ENCODE data around the gene ZCCHC4. TPM values are rescaled to one million over a fixed set of nuclear protein-coding genes. Genes with fewer than 3 reads are reported as not detected.
"Not testable (repeated sequence)": the region's sequence is repeated elsewhere in the genome, so short reads cannot be mapped to it uniquely, and the experiment has no call there.

Gene ZCCHC4
- total RNA-seq, 6 donors from 2014 or later, result 7.0 to 41.9 (median 10.6) TPM

DNA sequence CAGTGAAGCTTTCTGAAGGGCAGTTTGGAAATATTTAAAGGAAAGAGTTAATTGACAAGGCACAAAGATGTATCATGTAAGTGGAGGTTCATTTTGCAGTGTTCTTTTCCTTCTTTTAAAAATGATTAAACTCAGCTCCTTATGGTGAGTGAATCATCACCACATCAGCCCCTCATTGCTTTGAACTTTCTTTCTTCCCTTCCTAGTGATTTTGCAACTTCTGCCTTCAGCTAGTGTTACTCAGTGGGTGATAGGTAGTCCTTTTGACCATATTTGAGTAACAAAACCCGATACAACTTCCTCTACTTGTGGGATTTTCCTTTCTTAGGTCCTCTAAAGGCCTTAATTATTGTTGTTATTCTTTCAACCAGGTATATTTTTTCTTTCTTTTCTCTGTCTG is 8.2 kb downstream of the ZCCHC4 start:
- peaks cover 3 to 29% (median 8%) of the 10 kb centered on the region in 4 donors for H3K36me3 ChIP-seq
- 52 to 64% methylated on average over 1 of the region's 1 CpG for WGBS, 2 donors
- DNase-seq (no peak), ATAC-seq (ENCODE audit: low FRiP score in 2 of 2) (no peak)
- no peaks in the 10 kb centered on the region for H3K27me3 ChIP-seq
- H3K9me3 ChIP-seq, result no peaks in the 10 kb centered on the region
- H3K27ac ChIP-seq, result no peak overlapping the region
- H3K4me3 ChIP-seq, result no peak overlapping the region
- TF ChIP-seq EP300 (IDR thresholded peaks at IDR 0.05) (no peak), POLR2A (IDR thresholded peaks at IDR 0.05) (no peak), POLR2AphosphoS5 (IDR thresholded peaks at IDR 0.05) (no peak)
- TF ChIP-seq, protein P1, sequence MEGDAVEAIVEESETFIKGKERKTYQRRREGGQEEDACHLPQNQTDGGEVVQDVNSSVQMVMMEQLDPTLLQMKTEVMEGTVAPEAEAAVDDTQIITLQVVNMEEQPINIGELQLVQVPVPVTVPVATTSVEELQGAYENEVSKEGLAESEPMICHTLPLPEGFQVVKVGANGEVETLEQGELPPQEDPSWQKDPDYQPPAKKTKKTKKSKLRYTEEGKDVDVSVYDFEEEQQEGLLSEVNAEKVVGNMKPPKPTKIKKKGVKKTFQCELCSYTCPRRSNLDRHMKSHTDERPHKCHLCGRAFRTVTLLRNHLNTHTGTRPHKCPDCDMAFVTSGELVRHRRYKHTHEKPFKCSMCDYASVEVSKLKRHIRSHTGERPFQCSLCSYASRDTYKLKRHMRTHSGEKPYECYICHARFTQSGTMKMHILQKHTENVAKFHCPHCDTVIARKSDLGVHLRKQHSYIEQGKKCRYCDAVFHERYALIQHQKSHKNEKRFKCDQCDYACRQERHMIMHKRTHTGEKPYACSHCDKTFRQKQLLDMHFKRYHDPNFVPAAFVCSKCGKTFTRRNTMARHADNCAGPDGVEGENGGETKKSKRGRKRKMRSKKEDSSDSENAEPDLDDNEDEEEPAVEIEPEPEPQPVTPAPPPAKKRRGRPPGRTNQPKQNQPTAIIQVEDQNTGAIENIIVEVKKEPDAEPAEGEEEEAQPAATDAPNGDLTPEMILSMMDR (IDR thresholded peaks at IDR 0.05), result no peak
- H3K4me1 ChIP-seq, result no peaks in the 10 kb centered on the region

DNA sequence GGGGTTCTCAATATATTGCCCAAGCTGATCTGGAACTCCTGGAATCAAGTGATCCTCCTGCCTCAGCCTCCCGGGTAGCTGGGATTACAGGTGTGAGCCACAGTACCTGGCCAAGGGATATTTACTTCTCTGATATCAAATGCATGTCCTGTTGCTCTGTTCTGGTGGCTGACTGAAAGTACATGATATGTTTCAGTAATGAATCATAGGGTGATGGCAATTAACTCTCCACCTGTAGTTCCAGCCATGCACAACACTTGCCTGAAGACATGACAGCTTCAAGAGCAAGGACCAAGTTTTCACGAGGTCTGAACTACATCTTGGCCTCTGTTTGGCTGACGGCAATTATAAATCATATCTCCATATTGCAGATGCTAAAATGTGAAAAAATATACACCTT is 9.1 kb downstream of the ZCCHC4 start:
- TF ChIP-seq EP300 (IDR thresholded peaks at IDR 0.05) (no peak), POLR2A (IDR thresholded peaks at IDR 0.05) (no peak), POLR2AphosphoS5 (IDR thresholded peaks at IDR 0.05) (no peak)
- TF ChIP-seq, protein P1 (IDR thresholded peaks at IDR 0.05), result no peak
- Histone ChIP-seq H3K27me3 (no peaks in the 10 kb centered on the region), H3K27ac (no peak overlapping the region), H3K36me3 (peaks cover 0 to 23% (median 5%) of the 10 kb centered on the region in 4 donors), H3K9me3 (no peaks in the 10 kb centered on the region), H3K4me1 (no peaks in the 10 kb centered on the region), H3K4me3 (no peak overlapping the region)
- DNase-seq (no peak), ATAC-seq (ENCODE audit: low FRiP score in 2 of 2) (no peak)
- 89 to 94% methylated on average over 2 to 3 of the region's 3 CpGs for WGBS, 2 donors

DNA sequence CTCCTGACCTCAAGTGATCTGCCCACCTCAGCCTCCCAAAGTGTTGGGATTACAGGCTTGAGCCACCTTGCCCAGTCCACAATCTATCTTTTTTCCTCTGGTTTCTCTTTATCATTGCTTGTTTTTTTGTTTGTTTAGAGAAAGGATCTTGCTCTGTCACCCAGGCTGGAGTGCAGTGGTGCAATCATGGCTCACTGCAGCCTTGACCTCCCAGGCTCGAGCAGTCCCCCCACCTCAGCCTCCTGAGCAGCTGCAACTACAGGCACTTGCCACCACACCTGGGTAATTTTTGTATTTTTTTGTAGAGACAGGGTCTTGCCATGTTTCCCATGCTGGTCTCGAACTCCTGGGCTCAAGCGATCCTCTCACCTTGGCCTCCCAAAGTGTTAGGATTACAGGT is 15.9 kb downstream of the ZCCHC4 start:
- not testable (repeated sequence) for H3K36me3 ChIP-seq; DNase-seq; H3K27me3 ChIP-seq; H3K9me3 ChIP-seq; H3K4me3 ChIP-seq; H3K27ac ChIP-seq; ATAC-seq (ENCODE audit: low FRiP score in 2 of 2)
- WGBS, 2 donors, result 100% methylated on average over 3 of the region's 3 CpGs
- peaks cover 0 to 10% (median 5%) of the 10 kb centered on the region in 4 donors for H3K4me1 ChIP-seq

DNA sequence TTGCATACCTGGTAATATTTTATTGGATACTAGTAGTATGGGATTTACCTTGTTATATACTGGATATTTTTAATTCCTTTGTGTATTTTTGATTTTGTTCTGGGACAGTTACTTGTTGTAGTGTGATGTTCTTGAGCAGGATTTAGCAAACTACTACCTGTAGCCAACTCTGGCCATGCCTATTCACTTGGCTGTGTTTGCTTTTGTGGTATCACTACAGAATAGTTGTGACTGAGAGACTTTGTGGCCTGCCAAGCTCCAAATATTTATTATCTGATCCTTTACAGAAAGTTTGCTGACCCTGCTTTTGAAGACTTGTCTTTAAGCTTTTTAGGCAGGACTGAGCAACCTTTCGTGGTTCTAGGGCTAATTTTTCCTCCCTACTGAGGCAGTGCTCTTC is 17.8 kb downstream of the ZCCHC4 start:
- H3K9me3 ChIP-seq, result no peaks in the 10 kb centered on the region
- peaks cover 0 to 10% (median 5%) of the 10 kb centered on the region in 4 donors for H3K4me1 ChIP-seq
- H3K27me3 ChIP-seq, result no peaks in the 10 kb centered on the region
- DNase-seq (no peak), ATAC-seq (ENCODE audit: low FRiP score in 2 of 2) (no peak)
- TF ChIP-seq POLR2A (IDR thresholded peaks at IDR 0.05) (no peak), EP300 (IDR thresholded peaks at IDR 0.05) (no peak), POLR2AphosphoS5 (IDR thresholded peaks at IDR 0.05) (no peak)
- TF ChIP-seq, protein P1 (IDR thresholded peaks at IDR 0.05), result no peak
- peak overlapping the region in 1 of 4 donors; percentile 72 for H3K27ac ChIP-seq
- no peaks in the 10 kb centered on the region for H3K36me3 ChIP-seq
- no peak overlapping the region for H3K4me3 ChIP-seq
- 69 to 76% methylated on average over 1 of the region's 1 CpG for WGBS, 2 donors

DNA sequence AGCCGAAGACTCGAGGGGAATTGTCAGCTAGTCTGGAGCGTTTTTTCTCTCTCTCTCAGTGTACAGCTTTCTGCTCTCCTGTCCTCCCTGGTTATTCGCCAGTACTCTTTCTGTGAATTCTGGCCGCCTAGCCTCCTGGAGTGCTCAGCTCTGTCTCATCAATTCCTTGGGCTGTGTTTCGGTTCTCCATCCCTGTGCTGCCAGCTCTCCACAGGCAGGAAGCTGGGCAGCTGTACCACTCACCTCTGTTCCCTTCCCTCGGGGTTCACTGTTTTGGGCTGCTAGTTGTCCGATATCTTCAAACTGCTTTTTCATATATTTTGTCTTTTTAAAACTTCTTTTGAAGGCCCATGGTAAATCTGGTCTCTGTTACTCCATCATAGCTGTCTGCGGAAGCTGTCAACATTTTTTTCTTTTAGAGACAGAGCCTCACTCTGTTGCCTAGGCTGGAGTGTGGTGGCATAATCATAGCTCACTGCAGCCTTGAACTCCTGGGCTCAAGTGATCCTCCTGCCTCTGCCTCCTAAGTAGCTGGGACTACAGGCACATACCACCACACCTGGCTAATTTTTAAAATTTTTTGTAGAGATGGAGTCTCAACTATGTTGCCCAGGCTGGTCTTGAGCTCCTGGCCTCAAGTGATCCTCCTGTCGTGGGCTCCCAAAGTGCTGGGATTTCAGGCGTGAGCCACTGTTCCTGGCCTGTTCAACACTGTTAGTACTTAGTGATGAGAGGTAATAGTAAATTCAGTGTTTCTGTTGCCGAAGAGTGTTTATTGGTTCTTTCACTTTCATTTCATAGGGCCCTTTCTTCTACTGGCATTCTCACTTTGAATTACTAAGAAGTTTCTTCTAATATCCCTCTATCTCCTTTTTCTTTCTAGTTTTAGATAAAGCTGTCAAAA is 18.6 kb downstream of the ZCCHC4 start:
- Histone ChIP-seq H3K27ac (peak overlapping the region; percentile 9 to 72 (median 34)), H3K27me3 (no peaks in the 10 kb centered on the region), H3K4me3 (peak overlapping the region in 3 of 4 donors; percentile 3 to 16 (median 5)), H3K36me3 (peaks cover 0 to 5% (median 0%) of the 10 kb centered on the region in 4 donors), H3K4me1 (peaks cover 0 to 10% (median 5%) of the 10 kb centered on the region in 4 donors), H3K9me3 (no peaks in the 10 kb centered on the region)
- no peak for DNase-seq
- 74 to 78% methylated on average over 12 of the region's 12 CpGs for WGBS, 2 donors
- ATAC-seq (ENCODE audit: low FRiP score in 2 of 2), result peak in 1 of 2 donors; percentile 64
- TF ChIP-seq, protein P1 (IDR thresholded peaks at IDR 0.05), result no peak
- TF ChIP-seq POLR2AphosphoS5 (IDR thresholded peaks at IDR 0.05), result no peak
